GM12865 (cell line): Measurements from ENCODE around the gene SORCS3.

Experiments used
- DNase-seq: peaks from one replicate; pipeline ENCODE4 v3.0.0; 2010; ENCODE audit warnings: low read depth
- H3K4me3 ChIP-seq: 2 replicates; pipeline ENCODE4 v1.5.1; 2011; ENCODE audit warnings: mild to moderate bottlenecking, low read depth, low read length, control low read depth
- TF ChIP-seq, protein P1 (sequence below): IDR thresholded peaks from 2 replicates; pipeline ENCODE4 v1.5.1; 2011; ENCODE audit warnings: low read length, control low read depth, low read depth, inconsistent platforms; ENCODE audit not compliant: insufficient read depth; ENCODE audit errors: missing control alignments

SORCS3 gene

GRCh38 chr10:105192861-105193260, 551.8 kb downstream of the SORCS3 start:
- TF ChIP-seq, protein P1, sequence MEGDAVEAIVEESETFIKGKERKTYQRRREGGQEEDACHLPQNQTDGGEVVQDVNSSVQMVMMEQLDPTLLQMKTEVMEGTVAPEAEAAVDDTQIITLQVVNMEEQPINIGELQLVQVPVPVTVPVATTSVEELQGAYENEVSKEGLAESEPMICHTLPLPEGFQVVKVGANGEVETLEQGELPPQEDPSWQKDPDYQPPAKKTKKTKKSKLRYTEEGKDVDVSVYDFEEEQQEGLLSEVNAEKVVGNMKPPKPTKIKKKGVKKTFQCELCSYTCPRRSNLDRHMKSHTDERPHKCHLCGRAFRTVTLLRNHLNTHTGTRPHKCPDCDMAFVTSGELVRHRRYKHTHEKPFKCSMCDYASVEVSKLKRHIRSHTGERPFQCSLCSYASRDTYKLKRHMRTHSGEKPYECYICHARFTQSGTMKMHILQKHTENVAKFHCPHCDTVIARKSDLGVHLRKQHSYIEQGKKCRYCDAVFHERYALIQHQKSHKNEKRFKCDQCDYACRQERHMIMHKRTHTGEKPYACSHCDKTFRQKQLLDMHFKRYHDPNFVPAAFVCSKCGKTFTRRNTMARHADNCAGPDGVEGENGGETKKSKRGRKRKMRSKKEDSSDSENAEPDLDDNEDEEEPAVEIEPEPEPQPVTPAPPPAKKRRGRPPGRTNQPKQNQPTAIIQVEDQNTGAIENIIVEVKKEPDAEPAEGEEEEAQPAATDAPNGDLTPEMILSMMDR = no peak
- H3K4me3 ChIP-seq = no peak overlapping the region

DNA sequence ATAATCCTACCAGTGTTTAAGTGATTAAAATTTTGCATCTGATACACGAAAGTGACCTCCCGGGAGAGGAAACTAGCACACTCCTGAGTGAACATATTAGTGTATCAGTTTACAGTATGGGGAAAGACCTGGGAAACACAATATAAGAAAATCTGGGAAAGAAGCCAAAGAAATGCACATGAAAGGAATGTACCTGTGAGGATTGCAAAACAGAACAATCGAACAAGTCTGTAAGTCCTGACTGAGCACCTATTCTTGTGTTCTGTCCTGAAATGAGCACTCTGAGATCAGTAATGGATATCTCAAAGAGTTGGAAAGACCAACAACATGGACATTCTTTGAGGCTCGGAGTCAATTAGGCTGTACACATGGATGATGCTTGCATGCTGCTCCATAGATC, 554.7 kb downstream of the SORCS3 start:
- TF ChIP-seq, protein P1 = no peak
- DNase-seq = no peak
- no peak overlapping the region for H3K4me3 ChIP-seq

More at GRCh38 chr10:105192861-105193260, 551.8 kb downstream of the SORCS3 start:
- DNase-seq = no peak

DNA sequence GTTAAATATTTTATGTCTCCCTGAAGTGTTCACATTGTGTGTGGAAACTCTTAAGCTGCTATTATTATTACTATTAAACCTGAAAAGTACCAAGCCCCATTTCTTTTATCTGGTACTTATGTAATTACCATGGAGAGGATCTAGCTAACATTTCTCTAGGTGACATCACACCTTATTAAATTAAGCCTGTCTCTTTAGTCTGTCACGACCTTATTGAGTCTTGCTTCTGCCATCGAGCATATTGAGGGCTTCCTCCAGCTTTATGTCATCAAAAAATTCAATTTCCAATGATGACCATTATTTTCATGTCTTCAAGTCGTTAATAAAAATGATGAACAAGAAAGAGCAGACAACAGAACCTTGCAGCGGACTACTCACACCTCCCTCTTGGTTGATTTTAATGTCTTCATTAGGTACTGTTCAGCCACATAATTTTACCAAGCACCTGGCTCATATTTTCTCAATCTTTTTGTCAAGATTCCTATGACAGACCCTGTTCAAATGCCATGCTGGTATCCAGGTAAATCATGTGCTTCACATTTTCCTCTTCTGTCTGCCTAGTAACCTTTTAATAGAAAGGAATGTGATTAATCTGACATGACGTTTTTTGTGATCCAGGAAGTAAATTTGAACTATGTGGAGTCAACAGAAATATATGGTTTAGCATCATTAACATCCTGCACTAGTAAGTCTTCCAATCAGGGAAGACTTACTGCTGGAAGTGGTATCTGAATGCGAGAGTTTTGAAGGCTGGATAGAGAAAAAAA, 556.7 kb downstream of the SORCS3 start:
- DNase-seq = no peak
- TF ChIP-seq, protein P1 = no peak
- no peak overlapping the region for H3K4me3 ChIP-seq

GRCh38 chr10:105206616-105207015, 565.5 kb downstream of the SORCS3 start:
- TF ChIP-seq, protein P1 = no peak
- DNase-seq = no peak
- no peak overlapping the region for H3K4me3 ChIP-seq

GRCh38 chr10:105207476-105207995, 566.4 kb downstream of the SORCS3 start:
- TF ChIP-seq, protein P1 = no peak
- DNase-seq = no peak
- H3K4me3 ChIP-seq = no peak overlapping the region

- H3K4me3 ChIP-seq = no peak overlapping the region
- no peak for DNase-seq
Measured at GRCh38 chr10:105210546-105210945, 569.5 kb downstream of the SORCS3 start.

More at GRCh38 chr10:105210546-105210945, 569.5 kb downstream of the SORCS3 start:
- TF ChIP-seq, protein P1 = no peak
